WTC11 (cell line): ENCODE data around the gene TRIM22. TPM values are rescaled to one million over a fixed set of nuclear protein-coding genes. Genes with fewer than 3 reads are reported as not detected.

Source experiments
- ATAC-seq: fragments of 200-7000 bp; cut with Tn5 transposase; 2 replicates; pipeline ENCODE4 v1.10.0; 2021; ENCODE audit warnings: mild to moderate bottlenecking, moderate library complexity
- CTCF ChIA-PET: fragments of 300-600 bp; sonication (Branson Sonifier 250); formaldehyde crosslinking; loops from one replicate; lab custom pipeline; 2021; ENCODE audit warnings: antibody characterized with exemption; lab: Charles Lee
- POLR2A ChIA-PET: fragments of 350-600 bp; sonication (Branson Sonifier 250); formaldehyde crosslinking; loops from one replicate; lab custom pipeline; 2021; ENCODE audit warnings: antibody characterized with exemption; lab: Charles Lee
- DNase-seq: peaks from one replicate; pipeline ENCODE4 v3.0.0; 2021; ENCODE audit warnings: low spot score
- H3K27ac Mint-ChIP-seq: 2 replicates; pipeline ENCODE4 v1.8.0; 2021; ENCODE audit warnings: mixed read lengths
- H3K27me3 Mint-ChIP-seq: 2 replicates; pipeline ENCODE4 v1.8.0; 2021; ENCODE audit warnings: low read depth, mild to moderate bottlenecking, moderate library complexity, mixed read lengths
- H3K36me3 Mint-ChIP-seq: 2 replicates; pipeline ENCODE4 v1.8.0; 2021; ENCODE audit warnings: mixed read lengths
- H3K4me1 Mint-ChIP-seq: 2 replicates; pipeline ENCODE4 v1.8.0; 2022; ENCODE audit warnings: mixed read lengths
- H3K4me3 Mint-ChIP-seq: 2 replicates; pipeline ENCODE4 v1.8.0; 2021; ENCODE audit warnings: mild to moderate bottlenecking, moderate library complexity, mixed read lengths
- H3K9me3 Mint-ChIP-seq: 2 replicates; pipeline ENCODE4 v1.8.0; 2021; ENCODE audit warnings: mixed read lengths
- AFF4 ChIP-seq: sonication (generic); formaldehyde crosslinking; IDR thresholded peaks from 2 replicates; pipeline ENCODE4 v1.8.1; 2023; ENCODE audit warnings: mild to moderate bottlenecking, missing genetic modification reagents, borderline replicate concordance
- ATF2 ChIP-seq: sonication (generic); formaldehyde crosslinking; IDR thresholded peaks from 2 replicates; pipeline ENCODE4 v1.8.1; 2022; ENCODE audit warnings: low read depth, missing genetic modification reagents, borderline replicate concordance
- CBFB ChIP-seq: sonication (generic); formaldehyde crosslinking; IDR thresholded peaks from 2 replicates; pipeline ENCODE4 v1.8.1; 2022; ENCODE audit warnings: mild to moderate bottlenecking, low read depth, missing genetic modification reagents
- CDX4 ChIP-seq: fragments of 250-450 bp; sonication (Bioruptor Pico); IDR thresholded peaks from 2 replicates; pipeline ENCODE4 v1.9.0; 2021; ENCODE audit warnings: moderate library complexity, mild to moderate bottlenecking, inconsistent platforms, borderline replicate concordance
- E2F5 ChIP-seq: sonication (generic); formaldehyde crosslinking; IDR thresholded peaks from 2 replicates; pipeline ENCODE4 v1.8.1; 2022; ENCODE audit warnings: mild to moderate bottlenecking, moderate library complexity, missing genetic modification reagents
- ESRRA ChIP-seq: sonication (generic); formaldehyde crosslinking; IDR thresholded peaks from 2 replicates; pipeline ENCODE4 v1.8.1; 2022; ENCODE audit warnings: mild to moderate bottlenecking, missing genetic modification reagents, borderline replicate concordance
- FOXK1 ChIP-seq: sonication (generic); formaldehyde crosslinking; IDR thresholded peaks from 2 replicates; pipeline ENCODE4 v1.8.0; 2022; ENCODE audit warnings: mild to moderate bottlenecking, moderate library complexity, missing genetic modification reagents
- GRHL2 ChIP-seq: fragments of 250-450 bp; sonication (Bioruptor Pico); IDR thresholded peaks from 2 replicates; pipeline ENCODE4 v1.8.0; 2022; ENCODE audit warnings: mild to moderate bottlenecking, moderate library complexity; ENCODE audit not compliant: insufficient replicate concordance, severe bottlenecking
- IRF1 ChIP-seq: sonication (generic); formaldehyde crosslinking; IDR thresholded peaks from 2 replicates; pipeline ENCODE4 v1.8.0; 2023; ENCODE audit warnings: missing genetic modification reagents
- MXD4 ChIP-seq: fragments of 250-450 bp; sonication (Bioruptor Pico); IDR thresholded peaks from 2 replicates; pipeline ENCODE4 v1.8.0; 2021; ENCODE audit warnings: mild to moderate bottlenecking, moderate library complexity, borderline replicate concordance
- MYBL2 ChIP-seq: sonication (generic); formaldehyde crosslinking; IDR thresholded peaks from 2 replicates; pipeline ENCODE4 v1.8.1; 2023; ENCODE audit warnings: mild to moderate bottlenecking, moderate library complexity, missing genetic modification reagents
- STAT6 ChIP-seq: sonication (generic); formaldehyde crosslinking; conservative IDR thresholded peaks from 2 replicates; pipeline ENCODE4 v1.8.1; 2023; ENCODE audit warnings: mild to moderate bottlenecking, low read depth, missing genetic modification reagents, moderate library complexity
- TP53 ChIP-seq: sonication (generic); formaldehyde crosslinking; IDR thresholded peaks from 2 replicates; pipeline ENCODE4 v1.8.1; 2023; ENCODE audit warnings: mild to moderate bottlenecking, missing genetic modification reagents
- USF2 ChIP-seq: sonication (generic); formaldehyde crosslinking; IDR thresholded peaks from 2 replicates; pipeline ENCODE4 v1.8.1; 2023; ENCODE audit warnings: mild to moderate bottlenecking, missing genetic modification reagents, moderate library complexity
- ZBTB21 ChIP-seq: sonication (generic); formaldehyde crosslinking; IDR thresholded peaks from 2 replicates; pipeline ENCODE4 v1.8.1; 2023; ENCODE audit warnings: mild to moderate bottlenecking, missing genetic modification reagents, borderline replicate concordance
- ZNF219 ChIP-seq: sonication (generic); formaldehyde crosslinking; IDR thresholded peaks from 2 replicates; pipeline ENCODE4 v1.8.0; 2023; ENCODE audit warnings: missing genetic modification reagents, mild to moderate bottlenecking, borderline replicate concordance
- ZNF512 ChIP-seq: sonication (generic); formaldehyde crosslinking; IDR thresholded peaks from 2 replicates; pipeline ENCODE4 v1.8.1; 2022; ENCODE audit warnings: missing genetic modification reagents, borderline replicate concordance
- total RNA-seq: library from RNA; stranded (reverse); gene quantifications from 3 replicates; pipeline ENCODE4 v1.2.3, GENCODE V29; 2021

TRIM22 gene
- total RNA-seq, 1 experiment from 2014 or later, result 78.9 TPM

- ChIA-PET POLR2A (no interaction called here), CTCF (no interaction called here)
- TF ChIP-seq AFF4 (CRISPR knock-in tag), result no peak
- no peak for TF ChIP-seq ATF2 (CRISPR knock-in tag)
- no peak for TF ChIP-seq ZBTB21 (CRISPR knock-in tag)
- TF ChIP-seq GRHL2 (CRISPR knock-in tag), result no peak
- no peak for TF ChIP-seq E2F5 (CRISPR knock-in tag)
- no peak for TF ChIP-seq USF2
- TF ChIP-seq ZNF219 (CRISPR knock-in tag), result no peak
- TF ChIP-seq ESRRA, result no peak
- no peak for TF ChIP-seq IRF1 (CRISPR knock-in tag)
- TF ChIP-seq TP53 (CRISPR knock-in tag), result no peak
- TF ChIP-seq CDX4, result no peak
- TF ChIP-seq MXD4, result no peak
- no peak for TF ChIP-seq CBFB (CRISPR knock-in tag)
- TF ChIP-seq MYBL2 (CRISPR knock-in tag), result no peak
- TF ChIP-seq FOXK1 (CRISPR knock-in tag), result no peak
- no peak for TF ChIP-seq ZNF512 (CRISPR knock-in tag)
- no peak for TF ChIP-seq STAT6 (CRISPR knock-in tag)
- no peak for DNase-seq
- Mint-ChIP-seq H3K36me3 (no peaks in the 10 kb centered on the region), H3K9me3 (no peaks in the 10 kb centered on the region), H3K27me3 (no peaks in the 10 kb centered on the region), H3K4me1 (no peaks in the 10 kb centered on the region), H3K4me3 (no peak within 1 kb of the TSS), H3K27ac (no peak within 1 kb of the TSS)
- ATAC-seq, result no peak
These were observed 46.8 kb downstream of the TRIM22 start, which contains the start of gene OR56B1 for GRCh38 chr11:5736396-5736795. Gene OR56B1, plus strand, starts transcription at chr11:5736448. Its CDS starts 69 bp downstream, at chr11:5736517.
